A549 (cell line): ENCODE results near the gene RFC1. TPM values are rescaled to one million over a fixed set of nuclear protein-coding genes. Genes with fewer than 3 reads are reported as not detected.
"Not testable (repeated sequence)": the region's sequence is repeated elsewhere in the genome, so short reads cannot be mapped to it uniquely, and the experiment has no call there.

ENCODE experiments used
- ATAC-seq, 2 experiments: fragments of 200-7000 bp in 1 of 2; fragments of >200 bp in 1 of 2; cut with Nextera tagmentation in 1 of 2; cut with Tn5 transposase in 1 of 2; 3 replicates each; pipeline versions ENCODE4 v1.8.0 to v1.9.1; 2018 to 2020; ENCODE audit warnings: mild to moderate bottlenecking in 1 of 2, moderate library complexity in 1 of 2
- CTCF ChIA-PET: fragments of 300-600 bp; sonication (Branson Sonifier 250); formaldehyde crosslinking; extraction: SDS; loops from one replicate; lab custom pipeline; 2021; ENCODE audit warnings: antibody characterized with exemption, inconsistent platforms; lab: Yijun Ruan, JAX
- POLR2A ChIA-PET: fragments of 350-600 bp; formaldehyde crosslinking; extraction: SDS; loops from one replicate; lab custom pipeline; 2021; ENCODE audit warnings: antibody characterized with exemption, inconsistent platforms; lab: Yijun Ruan, JAX
- DNase-seq, 2 experiments: peaks; one replicate each; pipeline versions ENCODE4 v3.0.0 to v3.0.0-alpha.2; 2011 to 2016; ENCODE audit warnings: low read depth in 1 of 2, low spot score in 1 of 2
- FAIRE-seq: peaks from 2 replicates; lab custom pipeline; 2011; peaks lifted over from hg19 to GRCh38; lab: Jason Lieb, UNC
- H3K27ac ChIP-seq, 2 experiments: fragments of >200 bp; sonication (Bioruptor Twin); formaldehyde crosslinking; 3 replicates each; pipeline ENCODE4 v1.5.1; 2016 to 2017
- H3K4me1 ChIP-seq: fragments of >200 bp; sonication (Bioruptor Twin); formaldehyde crosslinking; 3 replicates; pipeline ENCODE4 v1.6.1; 2016
- H3K4me2 ChIP-seq: fragments of >200 bp; sonication (Bioruptor Twin); formaldehyde crosslinking; 3 replicates; pipeline ENCODE4 v1.6.1; 2016
- H3K4me3 ChIP-seq: fragments of >200 bp; sonication (Bioruptor Twin); formaldehyde crosslinking; 3 replicates; pipeline ENCODE4 v1.5.1; 2016
- H3K9me3 ChIP-seq: fragments of >200 bp; sonication (Bioruptor Twin); formaldehyde crosslinking; 3 replicates; pipeline ENCODE4 v1.6.1; 2016
- CBX8 ChIP-seq: fragments of 200-600 bp; sonication (generic); IDR thresholded peaks from 2 replicates; pipeline ENCODE4 v1.6.1; 2016
- CEBPB ChIP-seq, 2 experiments: fragments of >200 bp in 1 of 2; sonication (Bioruptor Twin) in 1 of 2; formaldehyde crosslinking in 1 of 2; IDR thresholded peaks; 2 replicates each; pipeline ENCODE4 v1.6.1; 2012 to 2016
- EHMT2 ChIP-seq: fragments of 200-600 bp; sonication (generic); IDR thresholded peaks from 2 replicates; pipeline ENCODE4 v1.6.1; 2016; ENCODE audit warnings: antibody characterized with exemption, low read depth, mild to moderate bottlenecking, moderate library complexity
- FOSB ChIP-seq: fragments of 250-450 bp; sonication (Bioruptor Pico); IDR thresholded peaks from 2 replicates; pipeline ENCODE4 v1.5.0; 2020; ENCODE audit warnings: mild to moderate bottlenecking, moderate library complexity
- FOXS1 ChIP-seq: fragments of 250-450 bp; sonication (Bioruptor Pico); IDR thresholded peaks from 2 replicates; pipeline ENCODE4 v1.5.0; 2020; ENCODE audit warnings: mild to moderate bottlenecking, moderate library complexity
- HES2 ChIP-seq: fragments of >200 bp; sonication (Bioruptor Twin); formaldehyde crosslinking; IDR thresholded peaks from 2 replicates; pipeline ENCODE4 v1.6.1; 2016
- HMGXB4 ChIP-seq: fragments of 250-450 bp; sonication (Bioruptor Pico); IDR thresholded peaks from 2 replicates; pipeline ENCODE4 v1.5.0; 2021; ENCODE audit warnings: mild to moderate bottlenecking, moderate library complexity, borderline replicate concordance
- KDM1A ChIP-seq: fragments of 200-600 bp; sonication (generic); IDR thresholded peaks from 2 replicates; pipeline ENCODE4 v1.6.1; 2016; ENCODE audit warnings: low read depth, mild to moderate bottlenecking
- NR3C1 ChIP-seq: fragments of >200 bp; sonication (Bioruptor Twin); formaldehyde crosslinking; IDR thresholded peaks from 3 replicates; pipeline ENCODE4 v1.6.1; 2017
- POLR2AphosphoS2 ChIP-seq: conservative IDR thresholded peaks from 2 replicates; pipeline ENCODE4 v1.6.1; 2012; ENCODE audit warnings: low read length, improper control_type of control experiment, inconsistent platforms
- RARB ChIP-seq: fragments of 250-450 bp; sonication (Bioruptor Pico); IDR thresholded peaks from 2 replicates; pipeline ENCODE4 v1.8.0; 2021; ENCODE audit warnings: mild to moderate bottlenecking, moderate library complexity
- RCOR1 ChIP-seq: fragments of 150-350 bp; IDR thresholded peaks from 2 replicates; pipeline ENCODE4 v1.6.1; 2014; ENCODE audit warnings: antibody characterized with exemption, low read length, low read depth
- REST ChIP-seq: fragments of 200-600 bp; sonication (generic); IDR thresholded peaks from 2 replicates; pipeline ENCODE4 v1.6.1; 2016; ENCODE audit warnings: antibody characterized with exemption, mild to moderate bottlenecking, moderate library complexity
- RFX5 ChIP-seq: fragments of 450-650 bp; IDR thresholded peaks from 2 replicates; pipeline ENCODE4 v1.7.1; 2014; ENCODE audit warnings: antibody characterized with exemption, mild to moderate bottlenecking, moderate library complexity
- SREBF2 ChIP-seq: fragments of 450-650 bp; IDR thresholded peaks from 2 replicates; pipeline ENCODE4 v1.6.1; 2014; ENCODE audit warnings: mild to moderate bottlenecking, moderate library complexity
- TFCP2L1 ChIP-seq: fragments of 250-450 bp; sonication (Bioruptor Pico); IDR thresholded peaks from 2 replicates; pipeline ENCODE4 v1.5.0; 2021; ENCODE audit warnings: mild to moderate bottlenecking
- WGBS: methylation state at CpG from one replicate; pipeline ENCODE4 v1.1.6; 2017; ENCODE audit errors: missing lambda C conversion rate; 5-methylcytosine and 5-hydroxymethylcytosine counted together
- polyA plus RNA-seq, 4 experiments: library from polyadenylated mRNA; depleted of rRNA in 3 of 4; stranded (reverse); fragments of >200 nt; fragmentation: RNase III in 1 of 4; extraction: RNeasy Plus Mini Kit Qiagen cat#74134 plus additional on column Dnase treatment in 1 of 4; gene quantifications; 2 replicates in 3 of 4; 3 replicates in 1 of 4; pipeline ENCODE4 v1.2.3, GENCODE V29; 2011 to 2017
- TF ChIP-seq, protein P1 (sequence below): IDR thresholded peaks from 2 replicates; pipeline ENCODE4 v1.6.1; 2012

The RFC1 gene
- polyA plus RNA-seq, 2 of the 4 experiments (the other 2 are of a cell fraction), result 24.5 to 46.5 TPM

GRCh38 chr4:39353478-39354253, 12.5 kb downstream of the RFC1 start:
- CTCF ChIA-PET, result interaction anchor here (1.0 kb wide), 1 partner anchor 29 kb away, joined by 3 read pairs; no protein-coding TSS in a partner anchor
- peak overlapping the region; percentile 71 to 84 for H3K27ac ChIP-seq
- peak overlapping the region; percentile 38 for H3K4me3 ChIP-seq
- peak overlapping the region; percentile 93 for H3K4me2 ChIP-seq
- DNase-seq, result peak in 1 of 2 experiments; percentile 23
- FAIRE-seq, result no peak
- WGBS, result 21% methylated on average over 5 of the region's 5 CpGs
- TF ChIP-seq RCOR1 (no peak), CEBPB (IDR thresholded peaks at IDR 0.05) (0 out of 4 replicates have a peak, but pooled peaks of 1 of the 2 experiments have one; percentile 15)
- POLR2A ChIA-PET, result no interaction called here
- H3K9me3 ChIP-seq, result no peaks in the 10 kb centered on the region
- ATAC-seq, result peak; percentile 54 to 70; a peak in 3 of 6 replicates
- peaks cover 29% of the 10 kb centered on the region for H3K4me1 ChIP-seq

DNA sequence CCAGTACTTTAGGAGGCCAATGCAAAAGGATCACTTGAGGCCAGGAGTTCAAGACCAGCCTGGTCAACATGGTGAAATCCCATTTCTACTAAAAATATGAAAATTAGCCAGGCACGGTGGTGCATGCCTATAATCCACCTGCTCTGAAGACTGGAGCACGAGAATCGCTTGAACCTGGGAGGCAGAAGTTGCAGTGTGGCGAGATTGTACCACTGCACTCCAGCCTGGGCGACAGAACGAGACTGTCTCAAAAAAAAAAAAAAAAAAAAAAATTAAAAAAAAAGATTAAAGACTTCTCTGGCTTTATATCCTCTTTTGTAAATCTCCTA, 13.0 kb downstream of the RFC1 start:
- POLR2A ChIA-PET, H3K4me3 ChIP-seq, H3K9me3 ChIP-seq, FAIRE-seq, DNase-seq, ATAC-seq, CTCF ChIA-PET: not testable (repeated sequence)
- 84% methylated on average over 6 of the region's 6 CpGs for WGBS
- H3K4me1 ChIP-seq, result peaks cover 33% of the 10 kb centered on the region
- H3K4me2 ChIP-seq, result peak overlapping the region; percentile 93
- H3K27ac ChIP-seq, result peak overlapping the region; percentile 71 to 84; a peak in 5 of 6 replicates

DNA sequence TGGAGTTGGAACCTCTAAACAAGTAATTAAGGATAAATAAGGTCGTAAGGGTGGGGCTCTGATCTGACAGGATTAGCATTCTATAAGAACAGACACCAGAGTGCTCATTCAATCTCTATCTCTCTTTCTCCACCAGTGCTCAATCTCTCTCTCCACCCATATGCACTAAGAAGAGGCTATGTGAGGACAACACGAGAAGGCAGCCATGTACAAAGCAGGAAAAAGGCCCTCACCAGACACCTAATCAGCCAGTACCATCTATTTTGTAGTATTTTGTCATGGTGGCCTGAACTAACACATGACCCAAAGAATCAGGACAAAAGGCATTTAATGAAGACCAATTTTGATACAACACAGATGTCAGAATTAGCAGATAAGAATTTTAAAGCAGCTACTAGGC, 16.8 kb downstream of the RFC1 start:
- DNase-seq (no peak), FAIRE-seq (no peak), ATAC-seq (peak in 1 of 2 experiments; percentile 27; a peak in 2 of 6 replicates)
- 83% methylated on average over 2 of the region's 2 CpGs for WGBS
- Histone ChIP-seq H3K27ac (peak overlapping the region in 1 of 2 experiments; percentile 53; a peak in 2 of 6 replicates), H3K4me2 (0 out of 3 replicates have a peak overlapping the region, but pooled peaks have one; percentile 3), H3K4me3 (no peak overlapping the region), H3K4me1 (peaks cover 23% of the 10 kb centered on the region), H3K9me3 (no peaks in the 10 kb centered on the region)
- POLR2A ChIA-PET, result no interaction called here
- CTCF ChIA-PET, result no interaction called here
- TF ChIP-seq RARB, result no peak
- no peak for TF ChIP-seq SREBF2
- no peak for TF ChIP-seq KDM1A
- TF ChIP-seq HES2, result no peak
- TF ChIP-seq, protein P1, sequence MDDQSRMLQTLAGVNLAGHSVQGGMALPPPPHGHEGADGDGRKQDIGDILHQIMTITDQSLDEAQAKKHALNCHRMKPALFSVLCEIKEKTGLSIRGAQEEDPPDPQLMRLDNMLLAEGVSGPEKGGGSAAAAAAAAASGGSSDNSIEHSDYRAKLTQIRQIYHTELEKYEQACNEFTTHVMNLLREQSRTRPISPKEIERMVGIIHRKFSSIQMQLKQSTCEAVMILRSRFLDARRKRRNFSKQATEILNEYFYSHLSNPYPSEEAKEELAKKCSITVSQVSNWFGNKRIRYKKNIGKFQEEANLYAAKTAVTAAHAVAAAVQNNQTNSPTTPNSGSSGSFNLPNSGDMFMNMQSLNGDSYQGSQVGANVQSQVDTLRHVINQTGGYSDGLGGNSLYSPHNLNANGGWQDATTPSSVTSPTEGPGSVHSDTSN, result no peak
- TF ChIP-seq TFCP2L1 (CRISPR knock-in tag), result no peak
- no peak for TF ChIP-seq REST
- no peak for TF ChIP-seq NR3C1
- no peak for TF ChIP-seq RFX5
- TF ChIP-seq POLR2AphosphoS2, result no peak
- TF ChIP-seq EHMT2, result no peak
- no peak for TF ChIP-seq CBX8
- TF ChIP-seq FOSB (CRISPR knock-in tag), result no peak
- TF ChIP-seq FOXS1, result no peak
- TF ChIP-seq HMGXB4 (CRISPR knock-in tag), result no peak
